UCSD-AML1 (cell line): ENCODE measurements around the gene B4GALT6.
A peak's percentile ranks its signal among the peaks of the same experiment; 100 is the strongest.

Experiments used
- DNase-seq: peaks from one replicate; lab custom pipeline; 2025; ENCODE audit not compliant: unreplicated experiment; lab: John Stamatoyannopoulos, UW

B4GALT6 gene

GRCh38 chr18:31694297-31694696, 9.9 kb upstream of the B4GALT6 start:
- DNase-seq = no peak

DNA sequence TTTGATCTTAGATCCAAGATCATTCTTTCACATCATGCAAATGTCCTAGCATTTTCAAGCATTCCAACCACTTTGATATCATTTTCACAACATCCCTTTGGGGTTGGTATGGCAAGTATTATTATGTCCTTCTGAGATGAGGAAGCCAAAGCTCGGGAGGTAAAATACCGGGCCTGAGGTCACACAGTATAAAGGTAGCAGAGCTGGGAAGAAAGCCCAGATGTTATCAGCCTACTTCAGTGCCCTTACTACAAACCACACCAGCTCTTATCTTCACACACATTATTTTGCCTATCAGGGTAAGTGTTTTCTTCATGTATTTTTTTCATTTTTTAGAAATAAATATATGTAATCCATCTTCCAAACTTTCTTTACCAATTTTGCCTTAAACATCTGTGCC, 4.2 kb upstream of the B4GALT6 start:
- no peak for DNase-seq

- no peak for DNase-seq
Measured at GRCh38 chr18:31686986-31687928, 2.9 kb upstream of the B4GALT6 start.

DNA sequence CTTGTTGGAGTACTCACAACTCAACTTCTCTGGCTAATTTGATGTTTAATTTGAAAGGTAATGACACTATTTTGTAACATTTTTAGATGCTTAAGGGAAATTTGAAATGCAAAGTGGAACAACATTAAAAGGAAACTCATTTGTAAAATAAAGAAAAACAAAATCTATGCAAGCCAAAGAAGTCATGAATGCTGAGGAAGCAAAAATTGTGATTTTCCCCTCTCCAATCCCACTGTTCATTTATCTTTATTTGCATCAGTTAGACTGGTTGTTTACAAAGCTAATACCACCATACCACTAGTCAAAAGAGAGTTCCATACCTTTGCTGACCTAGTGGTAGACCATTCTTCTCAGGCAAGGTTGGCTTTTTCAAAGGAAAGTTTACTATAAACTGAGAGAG, 2.2 kb upstream of the B4GALT6 start:
- no peak for DNase-seq

DNA sequence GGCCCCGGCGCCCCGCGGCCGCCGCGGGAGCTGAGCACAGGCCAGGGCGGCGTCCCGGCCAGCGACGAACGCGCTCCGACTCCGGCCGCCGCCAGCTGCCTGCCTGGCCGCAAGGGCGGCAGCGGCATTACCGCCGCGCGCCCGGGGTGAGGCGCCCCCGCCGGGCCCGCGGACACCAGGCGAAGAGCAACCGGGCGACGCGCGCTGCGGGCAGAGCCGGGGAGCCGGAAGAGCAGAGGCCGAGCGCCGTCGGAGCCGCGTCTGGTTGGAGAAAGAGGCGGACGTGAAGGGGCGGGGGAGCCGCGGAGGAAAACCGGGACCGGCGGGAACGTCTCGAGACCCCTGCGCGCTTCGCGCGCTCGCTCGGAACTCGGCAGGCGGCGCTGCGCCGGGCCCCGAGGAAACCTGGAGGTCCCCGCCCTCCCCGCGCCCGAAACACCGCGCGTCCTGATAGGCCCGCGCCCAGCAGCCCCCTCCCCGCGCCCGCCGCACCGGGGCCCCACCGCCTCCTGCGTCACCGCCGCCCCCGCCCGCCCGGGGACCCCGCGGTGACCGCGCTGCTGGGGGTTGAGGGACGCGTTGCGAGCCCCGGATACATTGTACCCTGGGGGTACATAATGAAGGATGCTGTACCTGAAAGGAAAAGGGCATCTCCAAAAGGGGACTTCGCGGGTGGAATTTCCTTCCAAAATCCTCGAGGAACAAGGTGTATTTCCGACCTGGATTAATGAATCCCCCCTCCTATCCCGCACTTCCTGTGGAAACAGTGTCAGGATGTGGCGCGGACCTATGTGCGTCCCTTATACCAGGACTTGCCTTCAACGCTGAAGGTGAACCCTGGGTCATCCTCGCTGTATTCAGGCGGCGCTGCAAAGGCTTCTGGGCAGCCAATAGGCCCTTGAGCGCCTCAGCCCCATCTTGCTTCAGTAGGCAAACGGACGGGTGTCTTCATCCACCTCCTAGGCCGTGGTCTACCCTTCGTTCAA, 1.0 kb upstream of the B4GALT6 start:
- peak; percentile 91 for DNase-seq

GRCh38 chr18:31683968-31684278, 458 bp downstream of the B4GALT6 start:
- DNase-seq = no peak

DNA sequence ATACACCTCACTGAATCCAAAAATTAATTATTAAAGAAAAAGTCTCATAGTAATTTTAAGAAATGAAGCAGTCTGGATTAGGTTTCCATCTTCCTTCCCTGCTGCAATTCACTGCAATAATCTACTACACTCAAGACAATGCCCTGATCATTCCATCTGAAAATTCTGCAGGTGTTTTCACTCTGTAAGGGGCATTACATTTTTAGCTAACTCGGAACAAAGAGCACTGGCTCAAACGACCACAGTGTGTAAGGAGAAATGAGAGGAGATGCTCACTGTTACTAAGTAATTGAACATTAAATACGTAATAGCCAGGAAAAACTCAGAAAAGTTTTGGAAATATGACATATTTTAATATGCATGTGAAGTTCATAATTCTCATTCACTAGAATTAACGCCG, 1.3 kb downstream of the B4GALT6 start:
- DNase-seq = no peak

- no peak for DNase-seq
Measured at GRCh38 chr18:31680831-31681568, 3.4 kb downstream of the B4GALT6 start.

GRCh38 chr18:31680433-31680811, 4.0 kb downstream of the B4GALT6 start:
- no peak for DNase-seq

DNA sequence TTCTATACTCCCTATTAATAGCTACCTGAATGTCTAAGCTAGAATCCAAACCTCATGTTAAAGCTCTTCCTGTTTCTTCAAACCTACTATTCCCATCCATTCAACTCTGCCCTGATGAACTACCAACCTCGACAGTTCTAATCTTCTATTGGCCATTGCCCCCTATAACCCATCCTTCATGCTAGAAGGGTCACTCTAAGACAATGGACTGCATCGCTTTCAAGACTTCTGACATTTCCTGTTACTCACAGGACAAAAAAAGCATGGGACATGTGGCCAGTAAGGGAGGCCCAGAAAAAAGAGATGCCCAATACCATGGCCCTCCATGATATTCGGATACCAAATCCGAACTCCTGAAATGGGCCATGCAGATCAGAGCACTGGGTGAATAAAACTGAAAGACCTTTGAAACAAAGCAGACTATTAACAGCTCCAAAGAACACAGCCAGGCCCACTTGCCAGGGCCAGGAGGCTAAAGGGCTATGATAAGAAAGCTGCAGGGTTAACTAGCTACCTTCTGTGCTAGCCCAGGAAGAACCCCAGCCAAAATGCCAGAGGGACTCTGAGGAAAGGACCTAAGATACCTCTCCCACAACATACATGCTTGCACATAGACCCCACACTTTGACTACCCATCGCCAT, 4.5 kb downstream of the B4GALT6 start:
- no peak for DNase-seq

- DNase-seq = no peak
Measured at GRCh38 chr18:31679133-31679742, 5.1 kb downstream of the B4GALT6 start.

- no peak for DNase-seq
Measured at GRCh38 chr18:31678425-31678824, 6.0 kb downstream of the B4GALT6 start.

- peak; percentile 32 for DNase-seq
Measured at GRCh38 chr18:31677592-31677991, 6.8 kb downstream of the B4GALT6 start.

- DNase-seq = no peak
Measured at GRCh38 chr18:31675404-31675803, 9.0 kb downstream of the B4GALT6 start.

GRCh38 chr18:31672628-31673135, 11.7 kb downstream of the B4GALT6 start:
- no peak for DNase-seq

DNA sequence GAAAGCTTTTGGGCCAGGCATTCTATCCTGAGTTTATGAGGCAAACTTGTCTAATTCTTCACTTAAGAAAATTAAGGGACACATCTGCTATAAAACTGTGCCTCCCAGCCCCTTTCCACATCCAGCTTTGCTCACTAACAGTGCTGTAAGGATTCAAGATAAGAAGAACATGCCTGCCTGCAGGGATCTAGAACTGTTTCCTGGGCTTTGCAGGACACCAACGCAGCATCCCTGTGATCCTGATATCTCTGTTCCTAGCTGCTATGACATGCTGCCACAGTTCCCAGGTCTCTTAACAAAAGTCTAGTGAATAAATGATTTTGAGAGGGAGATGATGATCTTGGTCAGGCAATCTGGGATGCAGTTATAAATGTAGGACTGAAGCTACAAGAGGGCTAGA, 12.4 kb downstream of the B4GALT6 start:
- no peak for DNase-seq

DNA sequence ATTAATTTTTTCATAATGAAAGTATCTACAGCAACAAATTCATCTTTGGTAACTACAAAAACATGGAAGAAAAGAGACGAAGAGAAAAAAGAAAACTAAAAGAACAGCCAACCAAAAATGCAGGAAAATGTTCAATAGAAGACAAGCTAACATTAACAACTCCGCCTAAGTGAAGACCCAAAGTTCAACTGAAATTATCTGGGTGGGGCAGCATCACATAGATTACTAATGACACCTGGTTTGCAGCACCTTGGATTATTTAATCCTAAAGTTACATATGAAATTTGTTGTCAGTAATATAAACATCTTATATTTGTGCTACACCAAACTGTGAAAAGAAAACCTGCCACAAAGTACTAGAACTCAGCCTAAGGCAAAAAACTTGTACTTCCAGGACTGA, 14.8 kb downstream of the B4GALT6 start:
- no peak for DNase-seq

DNA sequence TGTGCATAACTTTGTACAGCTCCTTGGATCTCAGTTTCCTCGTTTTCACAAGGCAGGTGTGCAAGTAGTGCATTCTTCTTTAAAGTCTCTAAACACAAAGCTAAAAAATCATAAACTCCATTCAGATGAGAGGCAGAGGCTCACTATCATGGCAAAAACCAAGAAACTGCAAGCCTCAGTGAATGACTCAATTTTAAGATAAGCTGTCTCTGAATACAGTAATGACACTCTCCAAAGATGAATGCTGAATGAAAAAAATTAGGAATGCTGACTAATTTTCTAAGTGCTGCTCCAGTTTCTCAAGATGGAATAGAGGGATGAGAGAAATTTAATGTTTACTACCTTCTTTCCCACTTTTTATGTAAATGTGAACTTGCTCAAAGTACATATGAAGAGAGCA, 17.2 kb downstream of the B4GALT6 start:
- no peak for DNase-seq

DNA sequence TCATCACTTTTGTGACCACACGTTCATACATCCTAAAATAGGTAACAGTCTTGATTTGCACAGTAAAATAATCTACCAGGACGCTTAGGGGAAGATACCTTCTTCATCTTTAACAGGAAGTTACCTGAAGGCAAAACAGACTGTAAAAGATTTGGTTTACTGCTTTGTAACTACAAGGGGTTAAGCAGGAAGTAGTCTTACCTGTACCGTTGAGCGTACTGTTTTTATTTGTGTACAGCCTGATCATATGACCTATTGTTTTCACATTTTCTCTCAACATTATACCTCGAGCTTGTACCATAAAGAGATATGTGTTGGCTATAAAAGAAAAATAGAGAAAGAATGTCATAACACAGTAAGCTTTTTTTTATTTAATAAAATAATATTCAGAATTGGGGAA, 18.3 kb downstream of the B4GALT6 start:
- no peak for DNase-seq

DNA sequence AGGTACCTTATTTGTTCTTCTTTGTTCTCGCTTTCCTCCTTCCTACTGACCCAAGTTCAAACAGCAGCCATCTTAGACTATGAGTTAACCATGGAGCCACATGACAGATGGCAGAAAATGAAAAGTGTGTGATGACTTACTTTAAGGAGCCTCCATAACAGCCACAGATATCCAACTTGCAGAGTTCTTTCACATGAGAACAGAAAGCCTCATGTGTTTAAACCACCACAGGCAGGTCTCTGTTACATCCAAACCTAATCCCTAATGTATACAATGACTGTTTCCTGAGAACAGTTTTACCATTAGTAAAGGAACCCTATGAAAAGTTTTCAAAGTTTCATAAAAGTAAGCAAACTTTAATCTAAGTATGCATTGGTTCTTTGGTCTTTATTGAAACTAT, 20.3 kb downstream of the B4GALT6 start:
- DNase-seq = no peak
